GM18498 (cell line): ENCODE results near the gene KCNQ1.

Experiments used
- ATAC-seq: cut with Tn5 transposase; IDR thresholded peaks from one replicate; pipeline ENCODE4 v1.9.1; 2021; ENCODE audit warnings: mild to moderate bottlenecking, moderate library complexity; ENCODE audit not compliant: unreplicated experiment

Gene KCNQ1

GRCh38 chr11:2423157-2424025, 21.4 kb upstream of the KCNQ1 start:
- no peak for ATAC-seq

- ATAC-seq, result no peak
Observed at GRCh38 chr11:2424811-2425495, 19.9 kb upstream of the KCNQ1 start.

DNA sequence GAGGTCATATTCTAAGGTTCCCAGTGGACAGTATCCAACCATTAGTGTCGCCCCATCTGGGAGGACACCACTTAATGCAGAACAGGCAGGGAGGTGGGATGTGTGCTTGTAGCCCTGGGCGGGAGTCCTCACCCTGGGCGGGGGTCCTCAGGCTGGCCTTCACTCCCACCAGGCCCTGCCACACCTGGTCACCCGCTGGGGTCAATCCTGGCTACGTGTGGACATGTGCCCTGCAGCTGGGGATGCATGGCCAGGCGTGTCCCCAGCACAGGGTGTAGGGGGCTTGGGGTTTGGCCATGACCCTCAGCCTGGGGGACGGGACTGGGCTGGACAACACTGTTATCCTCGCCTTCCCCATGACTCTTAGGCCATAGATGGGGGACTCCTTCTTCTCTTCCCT, 19.3 kb upstream of the KCNQ1 start:
- no peak for ATAC-seq

- no peak for ATAC-seq
Observed at GRCh38 chr11:2426221-2426620, 18.6 kb upstream of the KCNQ1 start.

GRCh38 chr11:2426826-2427521, 17.8 kb upstream of the KCNQ1 start:
- ATAC-seq, result no peak

DNA sequence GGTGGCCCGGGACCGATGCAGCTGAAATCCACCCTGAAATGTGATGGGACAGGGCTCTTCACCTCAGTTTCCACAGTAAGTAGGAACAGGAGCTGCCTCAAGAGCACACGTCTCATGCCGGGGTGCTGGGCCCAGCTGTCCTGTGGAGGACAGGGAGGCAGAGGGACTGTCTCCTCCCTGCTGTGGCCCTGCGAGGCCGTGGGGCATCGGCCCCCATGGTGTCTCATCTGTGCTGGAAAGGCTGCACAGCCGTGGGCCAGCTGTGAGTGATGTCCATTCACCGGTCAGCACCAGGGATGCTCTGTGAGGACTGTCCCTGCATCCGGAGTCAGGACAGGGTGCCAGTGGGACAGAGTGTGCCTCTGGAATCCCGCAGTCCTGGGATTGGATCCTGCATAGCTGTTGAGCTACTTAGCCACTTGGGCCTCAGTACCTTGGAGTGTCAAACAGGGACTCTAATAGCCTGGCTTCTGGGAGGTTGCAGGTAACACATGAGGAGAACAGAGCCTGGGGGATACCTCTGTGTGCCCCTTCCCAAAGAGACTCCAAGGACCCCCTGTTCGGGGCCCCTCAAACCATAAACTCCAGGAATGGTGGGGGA, 17.0 kb upstream of the KCNQ1 start:
- no peak for ATAC-seq

- no peak for ATAC-seq
Observed at GRCh38 chr11:2428322-2428795, 16.4 kb upstream of the KCNQ1 start.

DNA sequence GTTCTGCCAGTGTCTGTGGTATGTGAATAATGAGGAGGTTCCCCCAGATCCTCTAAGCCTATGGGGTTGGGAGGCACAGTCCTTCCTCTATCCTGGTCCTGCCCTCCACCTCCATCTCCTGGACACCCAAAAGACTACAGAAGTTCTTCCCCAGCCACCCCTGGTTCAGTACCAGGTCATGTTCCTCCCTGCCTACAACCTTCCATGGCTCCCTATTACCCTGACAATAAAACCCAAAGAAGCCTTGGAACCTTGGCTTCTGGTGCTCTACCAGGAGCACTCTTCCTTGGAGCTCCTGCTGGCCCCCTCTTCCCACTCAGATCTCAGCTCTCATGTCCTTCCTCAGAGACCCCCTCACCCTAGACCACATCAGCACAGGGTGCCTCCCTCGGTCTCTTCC, 13.4 kb upstream of the KCNQ1 start:
- ATAC-seq, result no peak

DNA sequence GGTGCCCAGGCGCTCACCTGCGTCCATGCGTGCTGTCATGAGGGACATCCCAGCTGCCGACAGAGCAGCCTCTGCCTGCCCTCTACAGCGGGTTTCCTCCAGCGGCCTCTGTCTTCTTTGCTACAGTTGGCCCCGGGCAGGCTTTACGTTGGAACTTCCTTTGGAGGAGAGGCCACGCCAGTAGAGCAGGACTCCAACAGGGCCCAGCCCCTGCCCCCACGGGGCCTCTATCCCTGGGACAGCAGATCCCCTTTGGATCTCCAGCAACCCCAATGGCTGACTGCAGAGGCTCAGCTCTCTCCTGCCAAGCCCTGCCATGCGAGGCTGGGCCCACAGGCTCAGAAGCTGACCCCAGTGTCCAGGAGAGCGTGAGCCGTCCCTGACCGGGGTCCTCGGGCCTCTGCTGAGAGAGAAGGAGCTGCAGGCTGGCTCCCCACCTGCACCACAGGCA, 12.6 kb upstream of the KCNQ1 start:
- no peak for ATAC-seq

DNA sequence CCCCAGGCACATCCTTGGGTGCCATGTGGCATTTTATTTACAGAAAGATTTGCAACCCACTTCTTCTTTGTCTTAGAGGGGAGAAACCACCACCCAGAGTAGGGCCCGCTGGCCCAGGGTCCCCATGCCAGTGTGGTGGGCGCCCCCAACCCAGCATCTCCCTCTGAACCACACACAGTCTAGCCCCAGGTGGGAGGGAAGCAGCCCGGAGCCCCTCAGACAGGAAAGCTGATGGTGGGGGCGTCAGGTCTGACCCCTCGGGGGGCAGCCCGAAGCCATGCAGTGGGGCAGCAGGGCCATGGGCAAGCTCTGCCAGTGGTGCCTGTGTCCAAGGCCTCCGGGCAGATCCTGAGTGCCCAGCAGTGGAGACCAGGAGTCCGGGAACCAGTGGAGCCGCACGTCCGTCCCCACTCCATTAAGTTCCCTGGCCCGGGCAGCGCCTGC, 12.2 kb upstream of the KCNQ1 start:
- no peak for ATAC-seq

- no peak for ATAC-seq
Observed at GRCh38 chr11:2433106-2433925, 11.5 kb upstream of the KCNQ1 start.

GRCh38 chr11:2434008-2434407, 10.8 kb upstream of the KCNQ1 start:
- ATAC-seq, result no peak

DNA sequence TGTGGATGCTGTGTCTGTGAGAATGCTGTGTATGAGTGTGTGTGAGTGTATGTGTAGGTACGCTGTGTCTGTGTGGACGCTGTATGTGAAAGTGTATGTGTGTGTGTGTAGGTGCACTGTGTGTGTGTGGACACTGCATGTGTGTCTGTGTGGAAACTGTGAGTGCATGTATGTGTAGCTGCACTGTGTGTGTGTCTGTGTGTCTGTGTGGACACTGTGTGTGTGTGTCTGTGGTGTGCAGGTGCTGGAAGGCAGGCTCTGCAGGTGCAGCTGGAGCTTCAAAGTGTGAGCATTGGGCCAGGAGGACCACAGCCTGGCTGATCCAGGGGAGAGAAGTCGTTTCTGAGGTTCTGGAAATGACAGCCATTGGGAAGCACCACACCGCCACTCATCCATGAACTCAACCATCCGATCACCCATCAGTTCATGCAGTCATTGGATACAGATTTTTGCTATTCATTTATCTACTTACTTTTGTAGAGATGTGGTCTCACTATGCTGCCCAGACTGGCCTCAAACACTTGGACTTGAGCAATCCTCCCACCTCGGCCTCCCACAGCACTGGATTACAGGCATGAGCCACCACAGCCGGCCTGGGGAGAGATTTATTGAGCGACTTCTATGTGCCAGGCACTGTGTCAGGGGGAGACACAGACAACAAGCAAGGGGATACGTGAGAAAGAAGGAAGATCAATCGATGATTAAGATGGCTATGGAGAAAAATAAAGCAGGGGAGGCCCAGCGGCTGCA, 10.1 kb upstream of the KCNQ1 start:
- ATAC-seq, result no peak

GRCh38 chr11:2435288-2436012, 9.4 kb upstream of the KCNQ1 start:
- no peak for ATAC-seq

GRCh38 chr11:2436013-2436520, 8.7 kb upstream of the KCNQ1 start:
- no peak for ATAC-seq

GRCh38 chr11:2436521-2437031, 8.2 kb upstream of the KCNQ1 start:
- no peak for ATAC-seq

GRCh38 chr11:2437516-2437915, 7.3 kb upstream of the KCNQ1 start:
- no peak for ATAC-seq

DNA sequence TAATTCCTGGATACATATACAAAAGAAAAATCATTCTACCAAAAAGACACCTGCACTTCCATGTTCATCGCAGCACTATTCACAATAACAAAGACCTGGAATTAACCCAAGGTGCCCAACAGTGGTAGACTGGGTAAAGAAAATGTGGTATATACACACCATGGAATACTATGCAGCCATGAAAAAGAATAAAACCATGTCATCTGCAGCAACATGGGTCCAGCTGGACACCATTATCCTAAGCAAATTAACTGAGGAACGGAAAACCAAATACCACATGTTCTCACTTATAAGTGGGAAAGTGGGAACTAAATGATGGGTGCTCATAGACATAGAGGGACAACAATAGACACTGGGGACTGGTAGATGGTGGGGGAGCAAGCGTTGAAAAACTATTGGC, 5.0 kb upstream of the KCNQ1 start:
- ATAC-seq, result no peak
